ENCODE results near the gene TNFRSF9.

Gene TNFRSF9

GRCh38 chr1:7873801-7874795 lies 66.5 kb downstream of the TNFRSF9 start:
- DNase-seq (ENCODE audit: low read depth) = no peak
- no peak for TF ChIP-seq CTCF (IDR thresholded peaks at IDR 0.05; ENCODE audit: low read depth, low read length, missing control alignments)
- no peak overlapping the region for H3K4me3 ChIP-seq (ENCODE audit: low read depth, low read length)

GRCh38 chr1:7871136-7871535 lies 69.5 kb downstream of the TNFRSF9 start:
- no peak for TF ChIP-seq CTCF (IDR thresholded peaks at IDR 0.05; ENCODE audit: low read depth, low read length, missing control alignments)

GRCh38 chr1:7869136-7869920 lies 71.3 kb downstream of the TNFRSF9 start:
- no peak for TF ChIP-seq CTCF (IDR thresholded peaks at IDR 0.05; ENCODE audit: low read depth, low read length, missing control alignments)
- DNase-seq (ENCODE audit: low read depth) = no peak
- no peak overlapping the region for H3K4me3 ChIP-seq (ENCODE audit: low read depth, low read length)

More at GRCh38 chr1:7871136-7871535, 69.5 kb downstream of the TNFRSF9 start:
- no peak overlapping the region for H3K4me3 ChIP-seq (ENCODE audit: low read depth, low read length)
- no peak for DNase-seq (ENCODE audit: low read depth)

- TF ChIP-seq CTCF (IDR thresholded peaks at IDR 0.05; ENCODE audit: low read depth, low read length, missing control alignments) = no peak
- H3K4me3 ChIP-seq (ENCODE audit: low read depth, low read length) = no peak overlapping the region
- DNase-seq (ENCODE audit: low read depth) = no peak
Measured at GRCh38 chr1:7868070-7868780, 72.4 kb downstream of the TNFRSF9 start.

- no peak for DNase-seq (ENCODE audit: low read depth)
- TF ChIP-seq CTCF (IDR thresholded peaks at IDR 0.05; ENCODE audit: low read depth, low read length, missing control alignments) = no peak
- H3K4me3 ChIP-seq (ENCODE audit: low read depth, low read length) = no peak overlapping the region
Measured at GRCh38 chr1:7865978-7866377, 74.7 kb downstream of the TNFRSF9 start.
